ENCODE measurements around the gene PCDHGC4. TPM values are rescaled to one million over a fixed set of nuclear protein-coding genes. Genes with fewer than 3 reads are reported as not detected.

Gene PCDHGC4
- total RNA-seq, 1 donor from 2014 or later: 3.6 TPM

DNA sequence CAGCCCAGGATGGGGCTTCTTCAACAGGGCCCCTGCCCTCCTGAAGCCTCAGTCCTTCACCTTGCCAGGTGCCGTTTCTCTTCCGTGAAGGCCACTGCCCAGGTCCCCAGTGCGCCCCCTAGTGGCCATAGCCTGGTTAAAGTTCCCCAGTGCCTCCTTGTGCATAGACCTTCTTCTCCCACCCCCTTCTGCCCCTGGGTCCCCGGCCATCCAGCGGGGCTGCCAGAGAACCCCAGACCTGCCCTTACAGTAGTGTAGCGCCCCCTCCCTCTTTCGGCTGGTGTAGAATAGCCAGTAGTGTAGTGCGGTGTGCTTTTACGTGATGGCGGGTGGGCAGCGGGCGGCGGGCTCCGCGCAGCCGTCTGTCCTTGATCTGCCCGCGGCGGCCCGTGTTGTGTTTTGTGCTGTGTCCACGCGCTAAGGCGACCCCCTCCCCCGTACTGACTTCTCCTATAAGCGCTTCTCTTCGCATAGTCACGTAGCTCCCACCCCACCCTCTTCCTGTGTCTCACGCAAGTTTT, 27.6 kb downstream of the PCDHGC4 start:
- DNase-seq (ENCODE audit: low spot score): peak; percentile 90

DNA sequence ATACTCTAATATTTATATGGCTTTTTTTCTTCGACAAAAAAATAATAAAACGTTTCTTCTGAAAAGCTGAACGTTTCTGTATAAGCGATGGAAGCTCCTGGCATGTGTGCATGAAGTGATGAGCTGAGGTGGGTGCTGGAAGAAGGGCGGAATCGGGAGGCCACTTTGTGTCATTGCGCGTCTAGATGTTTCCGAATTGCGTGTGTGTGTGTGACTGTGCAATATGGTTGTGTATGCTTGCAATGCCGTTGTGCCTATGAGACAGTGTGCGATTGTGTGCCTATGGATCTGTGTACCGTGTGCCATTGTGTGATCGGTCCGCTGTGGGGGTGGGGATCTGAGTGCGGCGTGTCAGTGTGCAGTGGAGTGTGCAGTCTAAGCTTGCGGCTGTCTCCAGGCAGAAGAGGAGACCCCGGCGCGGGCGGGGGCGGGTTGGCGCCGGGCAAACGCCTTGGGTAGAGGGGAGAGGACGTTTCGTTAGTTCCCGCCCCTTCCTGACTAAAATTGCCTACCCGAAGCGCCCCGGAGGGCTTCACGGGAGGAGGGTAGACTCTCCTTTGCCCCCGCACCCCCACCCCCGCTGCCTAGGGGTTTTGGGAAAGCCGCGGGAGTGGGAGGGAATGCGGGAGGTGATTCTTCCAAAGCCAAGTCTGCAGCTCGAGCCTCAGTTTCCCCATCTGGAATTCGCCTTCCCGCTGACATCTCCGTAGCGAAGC, 28.2 kb downstream of the PCDHGC4 start:
- no peak for DNase-seq (ENCODE audit: low spot score)

DNA sequence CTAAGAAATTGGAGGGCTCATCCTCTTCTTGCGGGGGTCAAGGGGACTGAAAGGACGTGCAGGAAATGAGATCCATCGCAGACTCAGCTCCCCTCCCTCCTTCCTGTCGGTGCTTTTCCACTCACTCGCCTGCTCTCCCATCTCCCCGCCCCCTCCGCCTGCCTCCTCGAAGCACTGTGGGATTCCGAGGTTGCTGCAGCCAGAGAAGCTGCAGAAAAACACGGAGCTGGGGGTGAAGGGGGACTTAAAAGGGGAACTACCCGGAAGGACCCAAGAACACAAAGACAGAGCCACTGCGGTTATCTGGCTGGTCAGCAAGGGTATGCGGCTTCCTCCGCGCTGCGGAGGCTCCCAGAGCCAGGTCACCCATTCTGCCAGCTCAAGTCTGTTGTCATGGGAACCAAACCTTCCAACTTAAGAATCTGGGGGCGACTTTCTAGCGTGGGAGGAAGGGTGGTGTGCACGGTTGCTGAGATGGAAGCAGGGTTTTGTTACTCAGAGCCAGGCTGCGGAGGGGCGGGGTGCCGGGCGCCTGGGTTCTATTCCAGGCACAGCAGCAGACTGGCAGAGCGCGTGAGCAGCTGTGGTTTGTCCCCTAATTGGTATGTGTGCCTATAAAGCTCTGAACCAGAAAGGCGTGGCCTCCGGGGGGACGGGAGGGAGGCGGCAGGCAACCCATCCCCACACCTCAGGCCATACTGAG, 28.9 kb downstream of the PCDHGC4 start:
- DNase-seq (ENCODE audit: low spot score): peak; percentile 86

DNA sequence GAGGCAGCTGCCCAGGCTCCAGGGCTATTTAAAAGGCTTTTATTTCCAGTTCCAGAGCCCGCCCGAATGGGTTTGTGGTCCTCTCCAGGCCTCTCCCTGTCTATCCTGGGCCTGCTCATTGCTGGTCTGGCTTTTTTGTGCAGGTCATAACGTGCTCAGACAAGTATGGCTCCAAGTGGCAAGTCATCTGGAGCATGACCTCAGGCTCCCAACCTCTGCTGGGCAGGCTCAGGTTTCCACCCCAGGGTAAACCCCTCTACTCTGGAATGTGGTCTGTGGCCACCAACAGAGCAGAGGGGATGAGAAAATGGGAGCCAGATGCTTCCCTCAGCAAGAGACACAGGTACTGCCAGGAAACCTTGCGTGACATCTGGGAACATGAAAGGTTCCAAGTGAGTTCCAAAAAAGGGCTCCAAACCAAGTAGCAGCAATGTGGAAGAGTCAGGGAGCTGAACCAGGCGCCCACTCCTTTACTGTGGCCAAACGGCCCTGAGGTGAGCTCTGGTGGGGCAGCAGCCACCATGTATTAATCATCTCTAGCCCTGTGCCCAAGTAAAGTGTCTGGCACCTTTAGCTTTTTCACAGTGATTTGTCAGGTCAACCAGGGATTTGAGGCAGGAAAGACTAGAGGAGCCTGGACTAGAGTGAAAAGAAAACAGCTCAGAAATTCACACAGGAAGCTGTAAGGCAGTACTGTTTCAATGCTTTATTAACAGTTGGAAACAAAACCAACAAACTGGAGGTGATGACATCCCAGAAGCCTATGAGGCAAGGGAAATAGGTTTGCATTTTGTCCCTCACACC, 29.7 kb downstream of the PCDHGC4 start:
- DNase-seq (ENCODE audit: low spot score): no peak

DNA sequence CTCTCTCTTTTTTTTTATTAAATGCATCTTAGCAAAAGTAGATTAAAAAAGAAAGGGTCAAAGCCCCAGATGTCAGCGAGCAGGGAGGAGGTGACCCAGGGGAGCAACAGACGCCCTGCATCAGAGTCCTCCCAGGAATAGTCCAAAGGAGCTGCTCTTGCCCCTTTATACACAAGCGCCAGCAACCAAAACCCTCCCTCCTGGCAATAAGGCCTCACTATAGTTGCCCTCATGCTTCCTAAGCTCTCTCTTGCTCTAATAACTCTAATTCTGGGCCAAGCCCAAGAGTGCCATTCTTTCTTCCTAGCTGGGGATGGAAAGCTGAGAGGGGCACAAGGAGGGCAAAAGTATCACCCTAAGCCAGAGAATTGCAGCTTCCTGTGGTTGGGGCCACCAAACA, 30.3 kb downstream of the PCDHGC4 start:
- DNase-seq (ENCODE audit: low spot score): no peak

DNA sequence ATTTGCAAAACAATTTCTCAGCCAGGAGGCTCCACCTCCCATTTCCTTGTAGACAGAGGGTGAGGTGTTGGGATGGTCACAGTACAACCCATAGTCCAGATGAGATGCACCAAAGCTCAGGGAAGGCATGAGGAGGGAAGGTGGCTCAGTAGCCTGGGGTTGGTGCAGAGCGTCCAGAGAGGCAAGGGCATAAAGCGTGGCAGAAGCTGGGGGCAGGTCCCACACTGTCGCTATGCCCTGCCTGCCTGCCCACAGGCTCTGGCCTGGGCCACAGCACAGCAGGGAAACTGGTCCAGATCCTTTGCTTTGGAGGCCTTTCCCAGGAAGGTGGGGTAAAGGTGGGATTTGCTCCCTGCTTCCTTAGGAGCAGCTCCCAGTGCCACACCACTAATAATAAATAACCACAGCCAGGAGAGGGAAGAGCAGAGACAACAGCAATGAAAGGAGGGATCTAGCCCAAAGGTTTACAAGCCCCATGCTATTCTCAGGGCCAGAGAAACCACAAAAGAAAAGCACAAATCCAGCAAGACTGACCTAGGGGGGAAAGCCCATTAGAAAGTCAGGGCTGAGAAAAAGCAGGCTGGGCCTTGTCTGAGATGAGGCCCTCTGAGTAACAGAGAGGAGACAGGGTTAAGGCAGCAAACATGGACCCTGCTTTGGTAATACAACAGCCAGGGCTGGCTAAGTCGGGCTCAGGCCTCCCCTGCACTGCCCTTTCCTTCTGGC, 31.3 kb downstream of the PCDHGC4 start:
- DNase-seq (ENCODE audit: low spot score): no peak

DNA sequence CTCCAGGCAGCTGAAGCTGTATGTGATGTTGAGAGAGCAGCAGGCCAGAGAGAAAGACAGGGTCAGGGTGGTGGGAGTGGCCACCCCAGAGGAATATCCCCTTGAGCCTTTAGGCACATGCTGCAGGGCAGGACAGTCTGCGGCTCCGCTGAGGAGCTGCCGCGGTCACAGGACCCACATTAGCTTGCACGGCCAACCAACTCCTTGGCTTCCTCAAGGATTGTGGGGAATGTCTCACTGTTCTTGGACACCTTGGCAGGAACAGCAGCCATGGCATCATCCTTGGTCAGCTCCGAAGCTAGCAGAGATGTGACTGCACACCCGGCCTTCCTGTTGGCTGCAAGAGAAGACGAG, 31.8 kb downstream of the PCDHGC4 start:
- no peak for DNase-seq (ENCODE audit: low spot score)

DNA sequence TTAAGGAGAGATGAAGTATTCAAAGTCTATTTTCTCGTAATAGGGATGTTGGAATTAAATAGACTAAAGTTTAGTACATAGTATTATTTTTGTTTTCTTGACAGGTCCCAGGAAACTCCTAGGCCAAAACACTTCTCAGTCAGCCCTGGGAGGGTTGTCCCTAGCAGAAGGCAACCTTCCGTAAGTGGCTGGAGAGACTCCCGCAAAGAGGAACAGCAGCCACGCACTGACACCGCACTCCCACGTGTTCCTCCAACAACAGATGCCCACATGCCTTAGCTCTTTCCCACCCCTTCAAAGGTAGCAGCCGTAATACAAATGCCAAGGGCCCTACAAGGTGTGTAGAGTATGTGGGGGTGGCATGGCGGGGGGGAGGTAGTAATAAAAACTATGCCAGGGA, 32.5 kb downstream of the PCDHGC4 start:
- no peak for DNase-seq (ENCODE audit: low spot score)

DNA sequence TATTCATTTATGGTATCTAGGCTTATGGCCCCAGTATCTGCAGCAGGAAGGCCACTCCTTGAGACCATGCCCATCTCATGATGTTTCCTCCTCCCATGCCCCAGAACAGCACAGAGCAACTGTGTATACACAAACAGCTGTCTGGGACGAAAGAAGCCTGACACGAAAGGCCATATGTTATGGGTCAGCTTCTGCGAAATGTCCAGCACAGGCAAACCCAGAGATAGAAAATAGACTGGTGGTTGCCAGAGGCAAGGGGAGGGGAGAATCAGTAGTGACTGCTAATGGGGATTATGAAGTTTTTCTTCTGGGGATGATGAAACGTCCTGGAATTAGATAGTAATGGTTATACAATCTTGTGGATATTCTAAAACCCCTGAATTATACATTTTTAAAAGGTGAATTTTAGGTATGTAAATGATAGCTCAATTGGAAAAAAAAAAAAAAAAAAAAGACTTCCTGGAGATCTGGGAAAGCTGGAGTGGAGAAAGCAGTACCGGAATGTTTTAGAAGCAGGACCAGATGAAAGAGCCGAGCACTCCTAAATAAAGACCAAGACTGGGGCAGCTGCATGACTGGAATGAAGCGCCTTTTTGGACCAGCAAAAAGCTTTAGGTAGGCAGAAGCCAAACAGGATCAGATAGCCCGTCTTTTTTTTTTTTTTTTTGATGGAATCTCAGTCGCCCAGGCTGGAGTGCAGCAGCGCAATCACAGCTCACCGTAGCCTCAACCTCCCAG, 33.2 kb downstream of the PCDHGC4 start:
- DNase-seq (ENCODE audit: low spot score): no peak

DNA sequence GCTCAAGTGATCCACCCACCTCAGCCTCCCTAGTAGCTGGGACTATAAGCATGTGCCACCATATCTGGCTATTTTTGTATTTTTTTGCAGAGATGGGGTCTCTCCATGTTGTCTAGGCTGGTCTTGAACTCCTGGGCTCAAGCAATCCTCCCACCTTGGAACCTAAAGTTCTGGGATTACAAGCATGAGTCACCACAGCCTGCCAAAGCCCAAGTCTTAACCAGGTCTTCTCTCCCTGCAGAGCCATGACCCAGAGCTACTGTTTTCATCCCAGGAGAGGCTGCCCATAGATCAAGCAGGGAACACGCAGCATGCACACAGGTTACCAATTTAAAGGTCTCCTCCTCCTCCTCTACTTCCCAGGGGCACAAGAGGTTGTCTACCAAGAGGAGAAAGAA, 33.8 kb downstream of the PCDHGC4 start:
- no peak for DNase-seq (ENCODE audit: low spot score)

DNA sequence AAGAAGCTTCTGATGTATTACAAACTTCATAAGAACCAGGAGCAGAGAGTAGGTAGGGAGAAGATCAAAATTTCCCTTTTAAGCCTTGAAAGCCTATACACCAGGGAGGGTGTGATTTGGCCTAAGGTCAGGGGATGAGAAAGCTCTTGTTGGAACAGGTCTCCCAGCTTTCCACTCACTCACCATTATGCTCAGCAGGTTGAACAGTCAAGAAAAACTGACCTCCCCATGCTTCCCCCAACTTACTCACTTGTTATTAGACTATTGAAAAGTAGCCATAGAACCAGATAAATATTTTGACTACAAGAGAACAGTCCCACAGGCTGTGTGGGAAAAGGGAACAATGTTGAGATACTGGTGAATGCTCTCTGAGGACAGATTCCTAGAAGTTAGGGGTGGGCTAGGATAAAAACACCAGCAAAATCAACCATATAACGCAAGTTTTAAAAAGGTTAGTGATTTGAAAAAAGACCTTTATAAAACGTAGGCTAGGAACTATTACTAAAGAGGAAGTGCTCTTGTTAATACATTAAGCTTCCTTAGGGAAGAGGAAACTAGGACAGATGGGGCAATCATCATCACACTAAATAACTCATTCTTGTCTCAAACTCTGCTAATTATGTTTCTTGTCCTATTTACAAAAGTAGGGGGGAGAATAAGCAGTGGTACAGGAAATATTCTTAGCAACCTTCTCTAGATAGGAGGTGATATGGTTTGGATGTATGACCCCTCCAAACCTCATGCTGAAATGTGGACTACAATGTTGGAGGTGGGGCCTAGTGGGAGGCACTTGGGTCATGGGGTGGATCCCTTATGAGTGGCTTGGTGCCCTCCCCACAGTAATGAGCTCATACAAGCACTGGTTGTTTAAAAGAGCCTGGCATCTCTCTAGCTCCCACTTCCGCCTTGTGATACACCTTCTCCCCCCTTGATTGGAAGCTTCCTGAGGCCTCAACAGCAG, 35.1 kb downstream of the PCDHGC4 start:
- no peak for DNase-seq (ENCODE audit: low spot score)

DNA sequence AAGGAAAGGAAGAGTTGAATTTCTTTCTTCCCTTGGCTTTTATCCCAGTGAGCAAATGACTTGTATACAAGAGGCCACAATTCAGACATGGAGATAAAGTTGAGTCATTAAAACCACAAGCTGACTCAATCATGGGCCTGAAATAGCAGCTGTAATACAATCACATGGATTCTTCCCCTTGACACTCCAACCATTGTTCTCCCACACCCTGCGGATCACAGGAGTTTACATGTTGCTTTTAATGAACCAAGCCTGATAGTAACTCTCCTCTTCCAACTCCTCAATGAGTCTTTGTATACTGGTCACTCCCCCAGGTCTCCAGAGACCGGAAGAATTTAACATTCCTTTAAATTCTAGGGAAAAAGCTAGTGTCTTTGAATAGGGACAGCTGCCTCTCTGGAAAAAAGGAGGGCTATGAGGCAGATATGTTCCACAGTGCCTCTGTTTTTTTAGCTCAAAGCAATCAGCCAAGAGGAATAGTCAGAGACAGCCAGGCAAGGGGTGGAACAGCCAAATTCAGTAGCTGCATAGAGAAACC, 36.5 kb downstream of the PCDHGC4 start:
- DNase-seq (ENCODE audit: low spot score): no peak

DNA sequence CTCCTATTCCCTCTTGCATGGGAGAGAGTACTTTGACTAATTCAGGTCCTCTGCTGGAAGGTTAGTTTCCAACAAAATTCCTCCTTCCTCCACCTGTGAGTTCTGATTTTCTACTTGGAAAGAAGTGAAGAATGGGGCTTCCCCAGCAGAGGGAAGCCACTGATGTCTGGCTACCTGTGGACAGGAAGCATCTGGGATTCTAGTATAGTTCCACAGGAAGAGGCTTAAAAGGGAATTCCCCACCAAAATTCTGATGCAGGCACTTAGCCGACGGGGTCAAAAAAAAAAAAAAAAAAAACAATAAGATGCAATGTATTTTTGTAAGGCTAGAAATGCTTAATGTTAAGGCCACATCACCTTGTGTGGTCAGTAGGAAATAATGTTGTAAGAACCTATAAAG, 37.5 kb downstream of the PCDHGC4 start:
- DNase-seq (ENCODE audit: low spot score): no peak

DNA sequence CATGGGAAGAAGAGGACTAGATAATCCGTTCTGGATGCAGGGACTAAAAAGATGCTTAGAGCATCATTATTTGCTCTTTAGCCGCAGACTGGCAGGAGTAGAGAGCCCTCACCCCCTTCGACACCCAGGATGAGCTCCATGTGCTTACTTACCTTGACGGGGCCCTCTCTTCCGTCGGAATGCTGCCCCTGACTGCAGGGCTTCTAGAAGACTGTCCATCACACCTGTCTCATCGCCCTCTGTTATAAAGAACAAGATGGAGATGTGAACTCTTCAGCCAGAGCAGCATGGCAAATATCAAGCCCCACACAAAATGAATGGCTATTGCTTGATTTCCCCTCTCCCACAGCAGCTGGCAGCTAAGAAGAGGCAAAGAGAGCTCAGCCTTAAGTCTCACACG, 39.2 kb downstream of the PCDHGC4 start:
- DNase-seq (ENCODE audit: low spot score): no peak

DNA sequence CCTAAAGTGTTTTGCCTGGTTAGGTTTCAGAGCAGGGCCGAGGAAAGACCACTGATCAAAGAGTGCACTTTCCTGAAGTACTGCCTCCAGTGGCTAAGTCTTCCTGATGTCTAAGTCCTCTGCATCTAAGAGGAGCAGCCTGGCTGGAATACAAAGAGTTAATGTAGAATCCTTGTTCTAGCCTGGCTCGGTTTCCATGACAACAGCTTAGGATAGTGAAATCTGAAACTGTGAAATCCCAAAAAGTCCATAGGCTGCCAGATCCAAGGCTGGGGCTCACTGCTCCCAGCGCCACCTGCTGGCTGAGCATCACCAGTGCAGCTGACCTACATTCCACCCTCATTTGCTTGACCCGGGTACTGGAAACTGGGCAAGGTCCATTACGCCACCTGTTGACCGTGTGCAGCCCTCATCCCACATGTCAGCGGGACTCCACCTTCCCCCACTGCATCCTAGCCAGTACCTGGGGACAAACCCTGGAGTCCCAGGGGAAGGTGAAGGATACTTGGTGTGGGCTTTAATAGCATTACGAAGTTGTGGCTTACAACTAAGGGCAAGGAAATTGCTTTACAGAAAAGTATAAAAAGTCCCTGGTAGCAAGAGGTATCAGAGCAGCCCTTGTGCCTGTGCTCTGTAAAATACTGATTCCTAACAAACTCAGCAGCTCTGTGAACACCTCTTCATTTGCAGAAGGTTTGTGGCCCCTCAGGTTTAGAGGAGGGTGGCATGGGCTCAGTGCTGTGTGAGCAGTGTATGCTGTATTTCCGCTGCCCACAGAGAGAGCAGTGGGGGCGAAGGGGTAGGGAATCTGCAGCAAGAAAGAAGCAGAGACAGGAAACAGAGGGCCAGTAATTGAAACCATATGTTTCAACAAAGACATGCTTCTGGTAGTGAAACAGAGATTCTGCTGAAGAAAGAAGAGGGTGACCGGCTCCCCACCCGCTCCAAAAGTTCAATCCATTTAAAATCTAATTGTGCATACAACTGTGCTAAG, 40.1 kb downstream of the PCDHGC4 start:
- DNase-seq (ENCODE audit: low spot score): peak; percentile 89

DNA sequence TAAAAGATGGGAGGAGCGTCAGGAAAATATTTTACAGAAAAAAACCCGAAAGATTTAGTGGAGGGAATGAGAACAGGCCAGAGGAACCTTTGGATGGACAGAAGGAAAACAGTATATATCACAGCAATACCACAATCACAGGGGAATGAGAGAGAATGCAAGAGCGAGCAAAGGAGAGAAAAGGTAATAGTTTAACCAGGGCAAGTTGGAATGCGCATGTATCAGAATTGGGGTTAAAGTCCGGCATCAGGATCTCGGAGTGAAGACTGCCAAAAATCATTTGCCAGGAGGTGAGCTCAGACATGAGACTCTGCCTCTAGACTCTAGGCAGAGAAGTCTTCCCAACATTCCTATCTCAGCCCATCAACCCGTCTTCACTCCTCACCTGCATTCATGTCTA, 40.8 kb downstream of the PCDHGC4 start:
- no peak for DNase-seq (ENCODE audit: low spot score)

DNA sequence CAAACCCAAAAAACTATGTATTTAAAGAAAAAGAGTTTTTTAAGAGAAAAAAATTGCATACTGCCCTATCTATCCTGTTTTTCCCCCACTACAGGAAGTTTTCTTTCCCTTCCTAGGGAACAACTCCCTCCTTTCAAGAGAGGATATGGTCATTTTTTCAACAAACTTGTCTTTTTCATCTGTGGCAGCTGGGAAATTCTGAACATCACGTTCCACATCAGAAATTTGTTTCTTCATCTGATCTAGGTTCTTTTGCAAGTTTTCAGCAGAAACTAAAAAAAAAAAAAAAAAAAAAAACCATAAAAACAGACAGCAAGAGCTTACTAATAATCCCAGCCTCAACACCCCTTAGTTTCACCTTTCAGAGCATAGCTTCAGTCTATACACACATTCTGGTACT, 42.6 kb downstream of the PCDHGC4 start:
- DNase-seq (ENCODE audit: low spot score): no peak

DNA sequence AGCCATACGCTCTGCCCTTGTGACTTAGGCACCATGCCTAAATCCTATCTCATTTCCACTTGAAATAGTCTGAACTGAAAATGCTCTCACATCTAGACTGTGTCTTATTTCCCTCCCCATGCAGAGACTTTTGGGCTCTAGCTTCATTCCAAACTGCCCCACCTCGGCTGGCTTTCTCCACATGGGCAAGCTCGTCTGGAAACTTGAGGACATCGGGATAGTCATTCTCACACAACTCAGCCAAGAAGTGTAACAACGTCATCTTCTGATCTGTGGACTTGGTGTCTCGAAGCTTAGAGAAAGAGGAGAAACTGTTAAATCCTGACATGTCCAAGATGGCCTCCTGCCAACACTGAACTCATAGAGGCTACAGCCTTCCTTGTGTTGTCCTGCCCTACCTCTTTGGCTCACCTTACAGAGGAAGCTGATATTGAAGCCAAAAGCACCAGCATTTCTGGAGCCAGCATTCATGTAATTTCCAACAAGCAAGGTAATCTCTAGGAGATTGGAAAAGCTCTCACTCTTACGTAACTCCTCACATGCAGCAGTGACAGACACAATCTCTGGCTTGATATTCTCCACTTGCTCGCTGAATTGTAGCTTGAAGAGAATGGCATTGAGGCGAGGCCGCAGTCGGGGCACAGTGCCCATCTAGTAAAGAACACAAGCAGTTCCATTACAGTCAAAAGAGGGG, 43.6 kb downstream of the PCDHGC4 start:
- no peak for DNase-seq (ENCODE audit: low spot score)
